Vagina (tissue), 2 donors: ENCODE measurements around the gene TMEM178A.

Experiments
- CTCF ChIP-seq, 3 experiments: fragments of 450-650 bp in 2 of 3; fragments of 200-600 bp in 1 of 3; sonication (generic) in 1 of 3; IDR thresholded peaks; one replicate each; pipeline ENCODE4 v1.5.1; 2017 to 2019; ENCODE audit warnings: antibody characterized with exemption in 3 of 3, mild to moderate bottlenecking in 2 of 3, moderate library complexity in 2 of 3
- POLR2A ChIP-seq, 2 donors: fragments of 450-650 bp; IDR thresholded peaks; one replicate each; pipeline ENCODE4 v1.6.1; 2017; ENCODE audit warnings: antibody characterized with exemption in 2 of 2, mild to moderate bottlenecking in 2 of 2, moderate library complexity in 2 of 2

DNA sequence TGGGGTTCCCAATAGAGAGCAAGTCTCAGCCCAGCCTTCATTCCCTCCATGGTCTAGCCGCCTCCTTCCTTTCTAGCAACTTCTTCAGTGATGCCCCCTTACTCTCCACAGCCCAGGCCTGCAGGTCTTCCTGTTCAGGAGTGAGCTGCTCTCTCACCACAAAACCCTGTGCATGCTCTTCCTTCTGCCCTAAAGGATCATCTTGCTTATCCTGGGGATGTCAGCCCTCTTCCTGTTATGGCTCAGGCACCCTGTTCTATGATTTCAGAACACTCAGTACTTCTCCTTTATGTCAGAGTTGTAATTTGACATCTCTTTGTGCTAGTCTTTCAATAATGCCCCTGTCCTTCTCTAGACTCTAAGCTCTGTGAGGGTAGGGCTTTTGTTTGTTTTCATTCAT lies 19.4 kb downstream of the TMEM178A start:
- TF ChIP-seq CTCF (IDR thresholded peaks at IDR 0.05) (no peak), POLR2A (IDR thresholded peaks at IDR 0.05) (no peak)
